GM23338 (cell line): ENCODE measurements around the gene EXOC6B.

ENCODE experiments used
- CTCF ChIP-seq, 2 experiments: fragments of 200-600 bp in 1 of 2; sonication (generic) in 1 of 2; conservative IDR thresholded peaks; 2 replicates each; pipeline versions ENCODE4 v1.5.1 to v1.6.1; 2016 to 2017; ENCODE audit warnings: antibody characterized with exemption in 2 of 2, low read depth in 2 of 2, mild to moderate bottlenecking in 2 of 2, moderate library complexity in 1 of 2
- POLR2AphosphoS5 ChIP-seq: IDR thresholded peaks from 2 replicates; pipeline ENCODE4 v1.6.1; 2016; ENCODE audit warnings: antibody characterized with exemption, low read depth
- ZNF114 ChIP-seq: fragments of 250-450 bp; sonication (Bioruptor Pico); IDR thresholded peaks from 2 replicates; pipeline ENCODE4 v1.5.0; 2020; ENCODE audit warnings: mild to moderate bottlenecking, moderate library complexity
- TF ChIP-seq, protein P1 (sequence below): fragments of 250-450 bp; sonication (Bioruptor Pico); IDR thresholded peaks from 2 replicates; pipeline ENCODE4 v1.5.0; 2020; ENCODE audit warnings: mild to moderate bottlenecking, moderate library complexity

DNA sequence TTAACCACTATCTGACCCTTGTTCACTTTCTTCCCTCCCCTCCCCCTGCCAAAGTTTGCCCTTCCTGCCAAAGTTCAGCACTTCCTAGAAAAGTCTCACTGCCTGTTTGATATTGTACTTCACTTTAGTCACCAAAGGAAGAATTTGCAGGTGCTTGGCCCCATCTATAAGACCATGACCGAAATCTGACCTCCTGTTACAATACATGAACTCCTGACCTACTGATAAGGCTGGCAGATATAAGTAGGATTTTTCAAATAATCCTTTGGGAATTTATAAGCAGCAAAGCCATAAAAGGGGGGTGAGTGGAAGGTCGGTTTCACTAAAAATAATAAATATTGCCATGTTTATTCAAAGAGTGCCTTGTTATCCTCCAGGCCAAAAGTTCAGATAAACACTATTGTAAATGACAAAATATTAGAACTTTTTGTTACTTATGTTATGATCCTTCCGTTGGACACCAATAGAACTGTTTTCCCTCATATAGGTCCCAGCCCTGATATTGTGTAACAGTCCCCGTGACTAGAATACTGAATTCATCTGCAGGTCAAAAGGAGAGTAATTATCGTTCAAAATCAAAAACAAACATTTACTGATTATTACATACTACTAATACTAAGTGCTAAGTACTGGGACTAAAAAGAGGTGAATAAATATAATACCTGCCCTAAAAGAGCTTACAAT, 277.6 kb downstream of the EXOC6B start:
- TF ChIP-seq CTCF (conservative IDR thresholded peaks at IDR 0.05; ENCODE audit: low read depth in 2 of 2) (no peak), ZNF114 (CRISPR knock-in tag) (no peak), POLR2AphosphoS5 (no peak)
- TF ChIP-seq, protein P1, sequence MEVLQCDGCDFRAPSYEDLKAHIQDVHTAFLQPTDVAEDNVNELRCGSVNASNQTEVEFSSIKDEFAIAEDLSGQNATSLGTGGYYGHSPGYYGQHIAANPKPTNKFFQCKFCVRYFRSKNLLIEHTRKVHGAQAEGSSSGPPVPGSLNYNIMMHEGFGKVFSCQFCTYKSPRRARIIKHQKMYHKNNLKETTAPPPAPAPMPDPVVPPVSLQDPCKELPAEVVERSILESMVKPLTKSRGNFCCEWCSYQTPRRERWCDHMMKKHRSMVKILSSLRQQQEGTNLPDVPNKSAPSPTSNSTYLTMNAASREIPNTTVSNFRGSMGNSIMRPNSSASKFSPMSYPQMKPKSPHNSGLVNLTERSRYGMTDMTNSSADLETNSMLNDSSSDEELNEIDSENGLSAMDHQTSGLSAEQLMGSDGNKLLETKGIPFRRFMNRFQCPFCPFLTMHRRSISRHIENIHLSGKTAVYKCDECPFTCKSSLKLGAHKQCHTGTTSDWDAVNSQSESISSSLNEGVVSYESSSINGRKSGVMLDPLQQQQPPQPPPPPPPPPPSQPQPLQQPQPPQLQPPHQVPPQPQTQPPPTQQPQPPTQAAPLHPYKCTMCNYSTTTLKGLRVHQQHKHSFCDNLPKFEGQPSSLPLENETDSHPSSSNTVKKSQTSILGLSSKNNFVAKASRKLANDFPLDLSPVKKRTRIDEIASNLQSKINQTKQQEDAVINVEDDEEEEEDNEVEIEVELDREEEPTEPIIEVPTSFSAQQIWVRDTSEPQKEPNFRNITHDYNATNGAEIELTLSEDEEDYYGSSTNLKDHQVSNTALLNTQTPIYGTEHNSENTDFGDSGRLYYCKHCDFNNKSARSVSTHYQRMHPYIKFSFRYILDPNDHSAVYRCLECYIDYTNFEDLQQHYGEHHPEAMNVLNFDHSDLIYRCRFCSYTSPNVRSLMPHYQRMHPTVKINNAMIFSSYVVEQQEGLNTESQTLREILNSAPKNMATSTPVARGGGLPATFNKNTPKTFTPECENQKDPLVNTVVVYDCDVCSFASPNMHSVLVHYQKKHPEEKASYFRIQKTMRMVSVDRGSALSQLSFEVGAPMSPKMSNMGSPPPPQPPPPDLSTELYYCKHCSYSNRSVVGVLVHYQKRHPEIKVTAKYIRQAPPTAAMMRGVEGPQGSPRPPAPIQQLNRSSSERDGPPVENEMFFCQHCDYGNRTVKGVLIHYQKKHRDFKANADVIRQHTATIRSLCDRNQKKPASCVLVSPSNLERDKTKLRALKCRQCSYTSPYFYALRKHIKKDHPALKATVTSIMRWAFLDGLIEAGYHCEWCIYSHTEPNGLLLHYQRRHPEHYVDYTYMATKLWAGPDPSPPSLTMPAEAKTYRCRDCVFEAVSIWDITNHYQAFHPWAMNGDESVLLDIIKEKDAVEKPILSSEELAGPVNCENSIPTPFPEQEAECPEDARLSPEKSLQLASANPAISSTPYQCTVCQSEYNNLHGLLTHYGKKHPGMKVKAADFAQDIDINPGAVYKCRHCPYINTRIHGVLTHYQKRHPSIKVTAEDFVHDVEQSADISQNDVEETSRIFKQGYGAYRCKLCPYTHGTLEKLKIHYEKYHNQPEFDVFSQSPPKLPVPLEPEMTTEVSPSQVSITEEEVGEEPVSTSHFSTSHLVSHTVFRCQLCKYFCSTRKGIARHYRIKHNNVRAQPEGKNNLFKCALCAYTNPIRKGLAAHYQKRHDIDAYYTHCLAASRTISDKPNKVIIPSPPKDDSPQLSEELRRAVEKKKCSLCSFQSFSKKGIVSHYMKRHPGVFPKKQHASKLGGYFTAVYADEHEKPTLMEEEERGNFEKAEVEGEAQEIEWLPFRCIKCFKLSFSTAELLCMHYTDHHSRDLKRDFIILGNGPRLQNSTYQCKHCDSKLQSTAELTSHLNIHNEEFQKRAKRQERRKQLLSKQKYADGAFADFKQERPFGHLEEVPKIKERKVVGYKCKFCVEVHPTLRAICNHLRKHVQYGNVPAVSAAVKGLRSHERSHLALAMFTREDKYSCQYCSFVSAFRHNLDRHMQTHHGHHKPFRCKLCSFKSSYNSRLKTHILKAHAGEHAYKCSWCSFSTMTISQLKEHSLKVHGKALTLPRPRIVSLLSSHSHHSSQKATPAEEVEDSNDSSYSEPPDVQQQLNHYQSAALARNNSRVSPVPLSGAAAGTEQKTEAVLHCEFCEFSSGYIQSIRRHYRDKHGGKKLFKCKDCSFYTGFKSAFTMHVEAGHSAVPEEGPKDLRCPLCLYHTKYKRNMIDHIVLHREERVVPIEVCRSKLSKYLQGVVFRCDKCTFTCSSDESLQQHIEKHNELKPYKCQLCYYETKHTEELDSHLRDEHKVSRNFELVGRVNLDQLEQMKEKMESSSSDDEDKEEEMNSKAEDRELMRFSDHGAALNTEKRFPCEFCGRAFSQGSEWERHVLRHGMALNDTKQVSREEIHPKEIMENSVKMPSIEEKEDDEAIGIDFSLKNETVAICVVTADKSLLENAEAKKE (CRISPR knock-in tag): no peak
